ENCODE results near the gene ASB8.
A peak's percentile ranks its signal among the peaks of the same experiment; 100 is the strongest.

ASB8 gene

DNA sequence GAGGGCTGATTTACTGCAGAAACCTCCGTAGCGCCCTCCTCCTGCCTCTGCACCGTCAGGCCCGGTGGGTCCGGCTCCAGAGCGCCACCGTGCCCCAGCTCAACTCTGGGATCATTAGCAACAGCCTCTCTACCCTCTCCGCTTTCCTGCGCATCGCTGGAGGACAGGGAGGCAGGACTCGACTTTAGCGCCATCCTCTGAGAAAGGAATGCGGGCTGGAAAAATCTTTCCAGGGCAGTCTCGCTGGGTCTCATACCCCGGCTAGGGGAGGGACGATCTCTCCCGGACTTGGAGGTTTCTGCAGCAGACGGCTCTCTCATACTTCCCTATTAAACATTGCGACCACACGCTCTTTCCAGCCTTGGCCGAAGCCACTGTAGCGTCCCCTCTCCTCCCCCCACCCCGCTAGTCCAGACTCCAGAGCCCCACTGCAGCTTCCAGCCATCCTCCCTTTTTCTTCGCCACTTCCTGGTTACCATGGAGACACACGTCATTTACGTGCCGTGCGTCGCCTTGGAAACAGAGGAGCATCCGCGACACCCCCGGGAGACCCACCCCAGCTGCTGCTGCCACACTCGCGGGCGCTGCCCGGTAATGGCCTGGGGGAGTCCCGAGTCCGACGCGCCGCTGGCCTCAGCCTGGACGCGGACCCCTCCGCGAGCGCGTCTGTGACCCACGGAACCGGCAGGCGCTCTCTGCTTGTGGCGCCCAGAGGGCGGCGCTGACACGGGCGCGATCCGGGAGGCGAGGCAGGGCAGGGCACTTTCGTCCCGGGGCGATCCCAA, 26.0 kb upstream of the ASB8 start, which contains the start of gene CCDC184:
Gene CCDC184, plus strand, starts transcription at position 554 of the 785 bp plus-strand sequence. CDS start 479 bp downstream, outside the sequence.
- TF ChIP-seq, protein P1, sequence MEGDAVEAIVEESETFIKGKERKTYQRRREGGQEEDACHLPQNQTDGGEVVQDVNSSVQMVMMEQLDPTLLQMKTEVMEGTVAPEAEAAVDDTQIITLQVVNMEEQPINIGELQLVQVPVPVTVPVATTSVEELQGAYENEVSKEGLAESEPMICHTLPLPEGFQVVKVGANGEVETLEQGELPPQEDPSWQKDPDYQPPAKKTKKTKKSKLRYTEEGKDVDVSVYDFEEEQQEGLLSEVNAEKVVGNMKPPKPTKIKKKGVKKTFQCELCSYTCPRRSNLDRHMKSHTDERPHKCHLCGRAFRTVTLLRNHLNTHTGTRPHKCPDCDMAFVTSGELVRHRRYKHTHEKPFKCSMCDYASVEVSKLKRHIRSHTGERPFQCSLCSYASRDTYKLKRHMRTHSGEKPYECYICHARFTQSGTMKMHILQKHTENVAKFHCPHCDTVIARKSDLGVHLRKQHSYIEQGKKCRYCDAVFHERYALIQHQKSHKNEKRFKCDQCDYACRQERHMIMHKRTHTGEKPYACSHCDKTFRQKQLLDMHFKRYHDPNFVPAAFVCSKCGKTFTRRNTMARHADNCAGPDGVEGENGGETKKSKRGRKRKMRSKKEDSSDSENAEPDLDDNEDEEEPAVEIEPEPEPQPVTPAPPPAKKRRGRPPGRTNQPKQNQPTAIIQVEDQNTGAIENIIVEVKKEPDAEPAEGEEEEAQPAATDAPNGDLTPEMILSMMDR (IDR thresholded peaks at IDR 0.05; ENCODE audit: borderline replicate concordance, insufficient read depth, low read depth, low read length), result peak; percentile 55
- H3K4me3 ChIP-seq (ENCODE audit: low read depth, low read length), result peak within 1 kb of the TSS; percentile 71

DNA sequence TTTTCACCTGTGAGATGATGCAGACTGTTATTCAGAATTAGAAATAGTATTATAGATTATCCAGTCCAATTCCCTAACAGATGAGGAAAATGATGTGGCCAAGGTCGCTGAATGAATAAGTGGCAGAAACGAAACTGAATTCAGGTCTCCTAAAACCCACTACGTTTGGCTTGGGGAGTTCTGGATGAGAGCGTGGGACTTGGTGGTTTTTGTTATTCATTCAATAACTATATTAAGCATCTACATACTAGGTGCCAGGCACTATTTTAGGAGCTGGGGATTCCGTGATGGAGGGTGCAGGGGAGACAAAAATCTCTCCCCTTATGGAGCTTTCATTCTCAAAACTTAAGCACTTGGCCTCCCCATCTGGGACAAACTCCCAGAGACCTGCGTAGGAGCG, 25.3 kb upstream of the ASB8 start:
- peak overlapping the region; percentile 71 for H3K4me3 ChIP-seq (ENCODE audit: low read depth, low read length)
- TF ChIP-seq, protein P1 (IDR thresholded peaks at IDR 0.05; ENCODE audit: borderline replicate concordance, insufficient read depth, low read depth, low read length), result no peak

GRCh38 chr12:48180857-48181495, 23.7 kb upstream of the ASB8 start:
- TF ChIP-seq, protein P1 (IDR thresholded peaks at IDR 0.05; ENCODE audit: borderline replicate concordance, insufficient read depth, low read depth, low read length), result no peak
- H3K4me3 ChIP-seq (ENCODE audit: low read depth, low read length), result no peak overlapping the region

GRCh38 chr12:48180424-48180823, 23.1 kb upstream of the ASB8 start:
- no peak overlapping the region for H3K4me3 ChIP-seq (ENCODE audit: low read depth, low read length)
- TF ChIP-seq, protein P1 (IDR thresholded peaks at IDR 0.05; ENCODE audit: borderline replicate concordance, insufficient read depth, low read depth, low read length), result no peak

DNA sequence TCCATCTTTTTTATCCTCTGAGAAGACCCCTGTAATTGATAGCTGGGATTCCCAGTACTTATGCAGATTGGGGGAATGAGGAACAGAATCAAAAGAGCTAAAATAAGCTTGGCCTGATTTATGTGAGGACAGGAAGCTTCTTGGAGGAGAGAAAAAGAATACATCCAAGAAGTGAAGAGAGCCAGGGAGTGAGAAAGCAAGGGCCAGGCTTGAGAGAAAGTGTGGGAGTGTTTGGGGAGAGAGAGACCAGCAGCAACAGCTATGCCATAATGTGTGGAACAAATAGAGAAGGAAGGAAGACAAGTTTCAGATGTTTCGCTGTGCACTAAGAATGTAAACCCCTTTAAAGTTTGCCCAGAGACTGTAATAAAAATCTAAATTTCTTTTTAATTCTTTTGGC, 22.2 kb upstream of the ASB8 start:
- TF ChIP-seq, protein P1 (IDR thresholded peaks at IDR 0.05; ENCODE audit: borderline replicate concordance, insufficient read depth, low read depth, low read length), result no peak
- no peak overlapping the region for H3K4me3 ChIP-seq (ENCODE audit: low read depth, low read length)

DNA sequence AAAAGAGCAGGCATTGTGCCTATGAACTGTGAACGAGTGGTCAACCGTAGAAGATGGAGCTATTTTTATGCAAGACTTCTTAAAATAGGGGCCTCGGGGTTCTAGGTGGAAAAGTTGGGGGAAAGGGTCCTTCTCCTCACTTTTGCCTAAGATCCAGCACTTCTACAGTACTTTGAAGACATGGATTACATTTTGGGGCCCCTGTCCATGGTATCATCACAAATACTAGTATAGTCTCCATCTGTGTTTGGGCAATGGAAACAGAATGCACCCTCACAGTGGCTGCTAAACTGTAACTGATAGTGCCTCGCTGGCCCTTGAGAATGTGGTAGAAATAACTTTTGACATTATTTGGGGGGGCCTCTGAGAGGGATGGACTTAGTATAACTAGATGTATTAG, 20.7 kb upstream of the ASB8 start:
- no peak overlapping the region for H3K4me3 ChIP-seq (ENCODE audit: low read depth, low read length)
- TF ChIP-seq, protein P1 (IDR thresholded peaks at IDR 0.05; ENCODE audit: borderline replicate concordance, insufficient read depth, low read depth, low read length), result no peak

DNA sequence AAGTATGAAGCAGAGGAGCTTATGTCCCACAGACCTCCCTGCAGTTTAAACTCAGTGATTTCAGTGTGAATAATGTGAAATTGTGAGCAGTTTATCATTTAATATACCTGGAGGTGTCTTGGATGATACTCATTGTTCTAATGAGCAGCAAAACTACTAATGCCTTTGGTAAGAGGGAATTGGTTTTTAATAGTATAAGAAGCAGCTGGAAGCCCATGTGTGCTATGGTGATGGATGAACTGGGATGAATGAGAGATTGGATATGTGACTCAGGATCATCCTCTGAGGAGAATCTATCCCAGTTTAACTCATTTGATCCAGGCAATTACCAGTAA, 19.1 kb upstream of the ASB8 start:
- H3K4me3 ChIP-seq (ENCODE audit: low read depth, low read length), result no peak overlapping the region
- TF ChIP-seq, protein P1 (IDR thresholded peaks at IDR 0.05; ENCODE audit: borderline replicate concordance, insufficient read depth, low read depth, low read length), result no peak
